Esophagus muscularis mucosa (tissue), 4 donors: ENCODE results near the gene GNA14. TPM values are rescaled to one million over a fixed set of nuclear protein-coding genes. Genes with fewer than 3 reads are reported as not detected.

Source experiments
- DNase-seq: peaks from one replicate; pipeline ENCODE4 v3.0.0-alpha.2; 2017; ENCODE audit errors: extremely low spot score
- H3K27ac ChIP-seq, 4 donors: fragments of 200-600 bp; sonication (generic); replicated peaks in 1 of 4; 1 replicate in 3 of 4; 2 replicates in 1 of 4; pipeline ENCODE4 v1.5.1; 2016 to 2019; ENCODE audit warnings: mild to moderate bottlenecking in 1 of 4
- H3K27me3 ChIP-seq, 4 donors: fragments of 200-600 bp; sonication (generic); one replicate each; pipeline versions ENCODE4 v1.5.1 to v1.6.0; 2016 to 2019
- H3K36me3 ChIP-seq, 4 donors: fragments of 200-600 bp; sonication (generic); one replicate each; pipeline ENCODE4 v1.5.1; 2016 to 2019
- H3K4me1 ChIP-seq, 4 donors: fragments of 200-600 bp; sonication (generic); one replicate each; pipeline ENCODE4 v1.5.1; 2016 to 2019
- H3K4me3 ChIP-seq, 4 donors: fragments of 200-600 bp; sonication (generic); 1 replicate in 2 of 4; 2 replicates in 2 of 4; pipeline ENCODE4 v1.5.1; 2016 to 2019; ENCODE audit warnings: mild to moderate bottlenecking in 4 of 4, moderate library complexity in 1 of 4
- H3K9me3 ChIP-seq, 4 donors: fragments of 200-600 bp; sonication (generic); 1 replicate in 3 of 4; 2 replicates in 1 of 4; pipeline ENCODE4 v1.5.1; 2016 to 2019
- EP300 ChIP-seq: sonication (generic); formaldehyde crosslinking; IDR thresholded peaks from one replicate; pipeline ENCODE4 v1.6.1; 2017; ENCODE audit warnings: antibody characterized with exemption
- POLR2A ChIP-seq: fragments of 450-650 bp; IDR thresholded peaks from one replicate; pipeline ENCODE4 v1.6.1; 2017; ENCODE audit warnings: antibody characterized with exemption, moderate library complexity, mild to moderate bottlenecking, low read depth
- POLR2AphosphoS5 ChIP-seq, 2 donors: sonication (generic); formaldehyde crosslinking; IDR thresholded peaks; one replicate each; pipeline ENCODE4 v1.6.1; 2017; ENCODE audit warnings: antibody characterized with exemption in 2 of 2
- WGBS: methylation state at CpG from one replicate; pipeline ENCODE4 v1.1.5; 2018; 5-methylcytosine and 5-hydroxymethylcytosine counted together
- intact Hi-C: fragments of 100-400 bp; cut with DNase I; formaldehyde crosslinking; loops from one replicate; pipeline ENCODE4 v1.15.1; 2023
- total RNA-seq, 4 donors: library from RNA; depleted of rRNA; stranded (reverse); fragments of >200 nt; gene quantifications; one replicate each; pipeline versions ENCODE4 v1.1.0 to v1.2.1, GENCODE V29; 2016
- TF ChIP-seq, protein P1 (sequence below), 3 experiments: fragments of 200-600 bp in 2 of 3; fragments of 450-650 bp in 1 of 3; sonication (generic) in 2 of 3; IDR thresholded peaks; one replicate each; pipeline ENCODE4 v1.5.1; 2017 to 2019; ENCODE audit warnings: antibody characterized with exemption in 3 of 3, mild to moderate bottlenecking in 2 of 3, moderate library complexity in 1 of 3

Gene GNA14
- total RNA-seq, 4 donors from 2014 or later: 4.7 to 9.4 (median 7.4) TPM

DNA sequence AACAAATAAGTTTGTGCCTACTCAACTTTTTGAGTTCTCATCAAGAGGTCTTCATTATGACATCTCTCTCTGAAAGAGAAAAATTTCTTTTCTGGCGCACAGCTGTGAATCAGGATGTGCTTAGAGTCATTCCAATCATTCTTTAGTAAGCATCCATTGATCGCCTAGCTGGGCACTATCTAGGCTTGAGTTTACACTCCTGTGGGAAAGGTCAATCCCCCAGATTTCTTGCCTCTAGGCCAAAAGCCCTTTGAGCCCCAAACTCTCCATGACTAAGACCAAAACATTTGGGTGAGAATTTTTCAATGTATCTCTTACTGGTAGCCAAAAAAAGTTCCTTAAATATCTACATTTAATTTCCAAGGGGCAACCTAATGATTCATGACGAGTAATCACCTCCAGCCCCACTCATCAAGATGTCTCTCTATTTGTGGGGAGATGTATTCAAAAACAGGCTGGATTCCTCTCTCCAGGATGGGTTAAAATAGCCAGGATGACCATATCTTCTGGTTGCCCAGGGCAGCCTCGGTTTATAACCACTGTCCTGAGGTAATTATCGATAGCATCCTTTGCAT, 101.7 kb downstream of the GNA14 start:
- TF ChIP-seq, protein P1, sequence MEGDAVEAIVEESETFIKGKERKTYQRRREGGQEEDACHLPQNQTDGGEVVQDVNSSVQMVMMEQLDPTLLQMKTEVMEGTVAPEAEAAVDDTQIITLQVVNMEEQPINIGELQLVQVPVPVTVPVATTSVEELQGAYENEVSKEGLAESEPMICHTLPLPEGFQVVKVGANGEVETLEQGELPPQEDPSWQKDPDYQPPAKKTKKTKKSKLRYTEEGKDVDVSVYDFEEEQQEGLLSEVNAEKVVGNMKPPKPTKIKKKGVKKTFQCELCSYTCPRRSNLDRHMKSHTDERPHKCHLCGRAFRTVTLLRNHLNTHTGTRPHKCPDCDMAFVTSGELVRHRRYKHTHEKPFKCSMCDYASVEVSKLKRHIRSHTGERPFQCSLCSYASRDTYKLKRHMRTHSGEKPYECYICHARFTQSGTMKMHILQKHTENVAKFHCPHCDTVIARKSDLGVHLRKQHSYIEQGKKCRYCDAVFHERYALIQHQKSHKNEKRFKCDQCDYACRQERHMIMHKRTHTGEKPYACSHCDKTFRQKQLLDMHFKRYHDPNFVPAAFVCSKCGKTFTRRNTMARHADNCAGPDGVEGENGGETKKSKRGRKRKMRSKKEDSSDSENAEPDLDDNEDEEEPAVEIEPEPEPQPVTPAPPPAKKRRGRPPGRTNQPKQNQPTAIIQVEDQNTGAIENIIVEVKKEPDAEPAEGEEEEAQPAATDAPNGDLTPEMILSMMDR (IDR thresholded peaks at IDR 0.05): no peak
- TF ChIP-seq POLR2AphosphoS5 (IDR thresholded peaks at IDR 0.05) (no peak), EP300 (no peak), POLR2A (no peak)
- no peaks in the 10 kb centered on the region for H3K27me3 ChIP-seq
- no peak overlapping the region for H3K4me3 ChIP-seq
- no peaks in the 10 kb centered on the region for H3K4me1 ChIP-seq
- no peak overlapping the region for H3K27ac ChIP-seq
- H3K9me3 ChIP-seq: peaks cover 0 to 6% (median 3%) of the 10 kb centered on the region in 4 donors
- WGBS: 89% methylated on average over 5 of the region's 5 CpGs
- intact Hi-C loops: no loop called here
- no peaks in the 10 kb centered on the region for H3K36me3 ChIP-seq
- no peak for DNase-seq

DNA sequence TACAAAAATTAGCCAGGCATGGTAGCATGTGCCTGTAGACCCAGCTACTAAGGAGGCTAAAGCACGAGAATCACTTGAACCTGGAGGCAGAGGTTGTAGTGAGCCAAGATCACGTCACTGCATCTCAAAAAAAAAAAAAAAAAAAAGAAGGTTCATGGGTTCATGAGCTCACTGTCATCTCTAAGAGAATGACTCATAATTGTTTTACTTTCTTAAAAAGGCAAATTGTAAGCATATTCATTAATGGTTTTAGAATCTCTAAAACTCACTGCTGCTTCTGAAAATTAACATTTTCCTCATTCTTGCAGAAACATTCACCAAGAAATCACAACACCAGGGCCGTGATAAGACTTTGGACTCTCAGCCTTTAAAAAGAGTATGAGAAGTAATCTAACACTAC, 103.6 kb downstream of the GNA14 start:
- Histone ChIP-seq H3K9me3 (peaks cover 0 to 19% (median 11%) of the 10 kb centered on the region in 4 donors), H3K27me3 (no peaks in the 10 kb centered on the region), H3K4me3 (no peak overlapping the region), H3K4me1 (no peaks in the 10 kb centered on the region), H3K27ac (no peak overlapping the region), H3K36me3 (no peaks in the 10 kb centered on the region)
- TF ChIP-seq POLR2AphosphoS5 (IDR thresholded peaks at IDR 0.05) (no peak), EP300 (no peak), POLR2A (no peak)
- TF ChIP-seq, protein P1 (IDR thresholded peaks at IDR 0.05): no peak
- DNase-seq: no peak
- 66% methylated on average over 3 of the region's 3 CpGs for WGBS
- intact Hi-C loops: no loop called here

DNA sequence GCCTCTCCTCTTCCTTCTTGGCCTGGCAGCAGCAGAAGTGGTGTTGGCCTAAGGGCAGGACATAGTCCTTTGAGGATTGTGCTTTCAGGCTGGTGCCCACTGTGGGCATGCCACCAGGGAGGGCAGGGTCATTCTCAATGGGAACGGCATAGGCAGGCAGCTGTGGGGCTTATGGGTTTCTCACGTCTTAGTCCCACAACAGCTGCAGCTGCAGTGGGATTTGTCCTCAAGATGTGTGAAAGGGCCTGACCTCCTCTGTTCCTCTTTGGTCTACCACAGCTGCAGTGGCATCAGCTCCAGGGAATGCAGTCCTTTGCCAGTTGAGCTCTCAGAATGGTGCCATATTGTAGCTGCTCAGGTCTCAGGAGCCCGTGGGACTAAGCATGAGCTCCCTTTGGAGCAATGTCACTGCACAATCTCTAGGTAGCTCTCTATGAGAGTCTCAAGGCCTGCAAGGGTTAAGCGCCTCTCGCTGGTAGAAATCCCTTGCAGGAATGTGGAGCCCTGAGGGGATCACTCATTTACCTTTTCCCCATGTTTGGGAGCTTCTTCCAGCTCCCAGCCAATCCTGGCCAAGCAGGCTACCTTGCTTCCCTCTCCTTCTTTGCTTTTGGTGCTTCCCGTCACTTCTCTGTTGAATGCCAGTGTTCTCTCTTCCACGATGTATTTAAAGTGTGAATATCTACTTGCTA, 104.8 kb downstream of the GNA14 start:
- Histone ChIP-seq H3K27ac (no peak overlapping the region), H3K27me3 (no peaks in the 10 kb centered on the region), H3K4me1 (no peaks in the 10 kb centered on the region), H3K4me3 (no peak overlapping the region), H3K36me3 (no peaks in the 10 kb centered on the region), H3K9me3 (peaks cover 0 to 19% (median 11%) of the 10 kb centered on the region in 4 donors)
- WGBS: 73% methylated on average over 3 of the region's 7 CpGs
- intact Hi-C loops: no loop called here
- TF ChIP-seq POLR2A (no peak), POLR2AphosphoS5 (IDR thresholded peaks at IDR 0.05) (no peak), EP300 (no peak)
- TF ChIP-seq, protein P1 (IDR thresholded peaks at IDR 0.05): no peak
- DNase-seq: no peak

DNA sequence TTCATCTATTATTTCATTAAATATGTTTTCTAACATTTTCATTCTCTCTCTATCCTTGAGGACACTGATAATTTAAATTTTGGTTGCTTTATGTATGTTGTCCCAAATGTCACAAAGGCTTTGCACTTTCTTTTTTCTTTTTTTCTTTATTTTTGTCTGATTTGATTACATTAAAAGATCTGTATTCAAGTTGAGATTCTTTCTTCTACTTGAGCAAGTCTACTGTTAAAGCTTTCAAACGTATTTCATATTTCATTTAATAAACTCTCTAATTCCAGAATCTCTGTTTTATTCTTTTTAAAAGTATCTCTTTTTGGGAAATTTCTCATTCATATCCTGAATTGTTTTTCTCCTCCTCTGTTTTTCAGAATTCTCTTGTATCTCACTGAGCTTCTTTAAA, 106.5 kb downstream of the GNA14 start:
- no peaks in the 10 kb centered on the region for H3K36me3 ChIP-seq
- H3K27ac ChIP-seq: no peak overlapping the region
- TF ChIP-seq, protein P1 (IDR thresholded peaks at IDR 0.05): no peak
- TF ChIP-seq EP300 (no peak), POLR2A (no peak), POLR2AphosphoS5 (IDR thresholded peaks at IDR 0.05) (no peak)
- H3K4me3 ChIP-seq: no peak overlapping the region
- H3K4me1 ChIP-seq: no peaks in the 10 kb centered on the region
- intact Hi-C loops: no loop called here
- H3K27me3 ChIP-seq: no peaks in the 10 kb centered on the region
- no peak for DNase-seq
- WGBS: 100% methylated on average over 1 of the region's 1 CpG
- H3K9me3 ChIP-seq: peaks cover 0 to 19% (median 11%) of the 10 kb centered on the region in 4 donors
